CD14-positive monocyte (primary cell): Measurements from ENCODE around the gene LRRC42. TPM values are rescaled to one million over a fixed set of nuclear protein-coding genes. Genes with fewer than 3 reads are reported as not detected.

Source experiments
- DNase-seq, 3 donors: peaks; one replicate each; pipeline ENCODE4 v3.0.0-alpha.2; 2011 to 2022
- H2AFZ ChIP-seq: 2 replicates; pipeline ENCODE4 v1.6.0; 2012; ENCODE audit warnings: mild to moderate bottlenecking, low read depth, low read length, inconsistent platforms; ENCODE audit not compliant: insufficient read depth, poor library complexity, severe bottlenecking
- H3K27ac ChIP-seq, 2 donors: 1 replicate in 1 of 2; 2 replicates in 1 of 2; pipeline ENCODE4 v1.5.1; 2012 to 2013; ENCODE audit warnings: low read length in 2 of 2, control low read depth in 1 of 2, inconsistent platforms in 1 of 2, low read depth in 1 of 2, mild to moderate bottlenecking in 1 of 2
- H3K27me3 ChIP-seq, 2 donors: one replicate each; pipeline versions ENCODE4 v1.6.0 to v1.6.1; 2011 to 2013; ENCODE audit warnings: low read length in 2 of 2; ENCODE audit not compliant: control insufficient read depth in 2 of 2, insufficient read depth in 2 of 2
- H3K36me3 ChIP-seq, 2 donors: replicated peaks in 1 of 2; 1 replicate in 1 of 2; 2 replicates in 1 of 2; pipeline versions ENCODE4 v1.5.1 to v1.6.1; 2012 to 2013; ENCODE audit warnings: low read length in 2 of 2, control low read depth in 1 of 2, inconsistent platforms in 1 of 2, mild to moderate bottlenecking in 1 of 2; ENCODE audit not compliant: insufficient read depth in 2 of 2, control insufficient read depth in 1 of 2
- H3K4me1 ChIP-seq, 2 donors: 1 replicate in 1 of 2; 2 replicates in 1 of 2; pipeline versions ENCODE4 v1.5.1 to v1.6.1; 2012 to 2013; ENCODE audit warnings: low read length in 2 of 2, control low read depth in 1 of 2, inconsistent platforms in 1 of 2, mild to moderate bottlenecking in 1 of 2, moderate library complexity in 1 of 2; ENCODE audit not compliant: insufficient read depth in 2 of 2, control insufficient read depth in 1 of 2
- H3K4me2 ChIP-seq: replicated peaks from 2 replicates; pipeline ENCODE3; 2012; ENCODE audit warnings: low read length, moderate library complexity, mild to moderate bottlenecking; ENCODE audit not compliant: poor library complexity, severe bottlenecking; ENCODE audit errors: extremely low read depth
- H3K4me3 ChIP-seq, 3 experiments: fragments of 200-600 bp in 1 of 3; sonication (generic) in 1 of 3; replicated peaks in 1 of 3; 1 replicate in 2 of 3; 2 replicates in 1 of 3; pipeline ENCODE4 v1.5.1; 2011 to 2013; ENCODE audit warnings: low read length in 3 of 3, mild to moderate bottlenecking in 3 of 3, control low read depth in 2 of 3, low read depth in 2 of 3, inconsistent platforms in 1 of 3, moderate library complexity in 1 of 3
- H3K79me2 ChIP-seq: 2 replicates; pipeline ENCODE4 v1.6.0; 2012; ENCODE audit warnings: mild to moderate bottlenecking, control low read depth, inconsistent platforms, low read length, moderate library complexity; ENCODE audit not compliant: insufficient read depth
- H3K9ac ChIP-seq: 2 replicates; pipeline ENCODE4 v1.6.0; 2017; ENCODE audit warnings: low read length, mild to moderate bottlenecking; ENCODE audit not compliant: insufficient read depth, poor library complexity, severe bottlenecking
- H3K9me3 ChIP-seq, 2 donors: replicated peaks in 1 of 2; 1 replicate in 1 of 2; 2 replicates in 1 of 2; pipeline versions ENCODE4 v1.5.1 to v1.6.1; 2012 to 2013; ENCODE audit warnings: low read length in 2 of 2, control low read depth in 1 of 2; ENCODE audit not compliant: control insufficient read depth in 1 of 2, insufficient read depth in 1 of 2
- H4K20me1 ChIP-seq: 2 replicates; pipeline ENCODE4 v1.6.0; 2012; ENCODE audit warnings: mild to moderate bottlenecking, low read length, control low read depth, moderate library complexity; ENCODE audit not compliant: insufficient read depth
- H3K27ac Mint-ChIP-seq, 7 donors: one replicate each; pipeline ENCODE4 v1.8.0; 2020; ENCODE audit warnings: mild to moderate bottlenecking in 7 of 7, mixed read lengths in 7 of 7, moderate library complexity in 6 of 7, inconsistent platforms in 2 of 7
- H3K27me3 Mint-ChIP-seq, 3 donors: one replicate each; pipeline ENCODE4 v1.8.0; 2021 to 2022; ENCODE audit warnings: low read depth in 3 of 3, mild to moderate bottlenecking in 3 of 3, mixed read lengths in 3 of 3, moderate library complexity in 3 of 3, inconsistent platforms in 1 of 3
- H3K36me3 Mint-ChIP-seq, 2 donors: one replicate each; pipeline ENCODE4 v1.8.0; 2020; ENCODE audit warnings: mixed read lengths in 2 of 2, inconsistent platforms in 1 of 2, mild to moderate bottlenecking in 1 of 2
- H3K4me1 Mint-ChIP-seq: one replicate; pipeline ENCODE4 v1.8.0; 2020; ENCODE audit warnings: mild to moderate bottlenecking, mixed read lengths
- H3K4me3 Mint-ChIP-seq, 2 donors: one replicate each; pipeline ENCODE4 v1.8.0; 2020; ENCODE audit warnings: mild to moderate bottlenecking in 2 of 2, mixed read lengths in 2 of 2, moderate library complexity in 1 of 2
- H3K9me3 Mint-ChIP-seq, 7 donors: one replicate each; pipeline ENCODE4 v1.8.0; 2020 to 2022; ENCODE audit warnings: mixed read lengths in 7 of 7, mild to moderate bottlenecking in 6 of 7, moderate library complexity in 6 of 7, inconsistent platforms in 2 of 7
- WGBS: methylation state at CpG from one replicate; pipeline ENCODE4 v1.1.5; 2013; ENCODE audit warnings: missing lambda C conversion rate; ENCODE audit not compliant: insufficient coverage; 5-methylcytosine and 5-hydroxymethylcytosine counted together
- intact Hi-C, 2 donors: fragments of 100-400 bp; cut with micrococcal nuclease; formaldehyde crosslinking; loops; one replicate each; pipeline versions ENCODE4 v1.15.0 to v1.15.1; 2023
- polyA plus RNA-seq, 3 donors: library from polyadenylated mRNA; depleted of rRNA in 1 of 3; unstranded in 2 of 3; stranded (reverse) in 1 of 3; fragments of 300-500 nt in 2 of 3; fragments of >200 nt in 1 of 3; fragmentation: Illumina TruSeq in 2 of 3; gene quantifications; 1 replicate in 2 of 3; 2 replicates in 1 of 3; pipeline ENCODE4 v1.2.3, GENCODE V29; 2012 to 2021
- TF ChIP-seq, protein P1 (sequence below): fragments of 200-600 bp; IDR thresholded peaks from one replicate; pipeline ENCODE4 v1.8.0; 2022; ENCODE audit warnings: antibody characterized with exemption, mild to moderate bottlenecking

Gene LRRC42
- polyA plus RNA-seq, 3 donors, result 5.6 to 7.3 (median 7.3) TPM

GRCh38 chr1:54009406-54009805 lies 63.3 kb downstream of the LRRC42 start:
- Mint-ChIP-seq H3K4me3 (no peak overlapping the region), H3K36me3 (no peaks in the 10 kb centered on the region), H3K4me1 (no peaks in the 10 kb centered on the region), H3K27me3 (peaks cover 3 to 15% (median 8%) of the 10 kb centered on the region in 3 donors), H3K9me3 (peaks cover 0 to 6% (median 2%) of the 10 kb centered on the region in 7 donors), H3K27ac (no peak overlapping the region)
- Histone ChIP-seq H3K4me1 (no peaks in the 10 kb centered on the region), H3K79me2 (no peaks in the 10 kb centered on the region), H4K20me1 (no peaks in the 10 kb centered on the region), H3K27ac (no peak overlapping the region), H3K4me2 (no peak overlapping the region), H3K4me3 (no peak overlapping the region), H3K9ac (no peak overlapping the region), H3K9me3 (peaks cover 0 to 1% of the 10 kb centered on the region in 2 donors), H3K36me3 (no peaks in the 10 kb centered on the region), H2AFZ (no peak overlapping the region), H3K27me3 (no peaks in the 10 kb centered on the region)
- 94% methylated on average over 3 of the region's 4 CpGs for WGBS
- TF ChIP-seq, protein P1, sequence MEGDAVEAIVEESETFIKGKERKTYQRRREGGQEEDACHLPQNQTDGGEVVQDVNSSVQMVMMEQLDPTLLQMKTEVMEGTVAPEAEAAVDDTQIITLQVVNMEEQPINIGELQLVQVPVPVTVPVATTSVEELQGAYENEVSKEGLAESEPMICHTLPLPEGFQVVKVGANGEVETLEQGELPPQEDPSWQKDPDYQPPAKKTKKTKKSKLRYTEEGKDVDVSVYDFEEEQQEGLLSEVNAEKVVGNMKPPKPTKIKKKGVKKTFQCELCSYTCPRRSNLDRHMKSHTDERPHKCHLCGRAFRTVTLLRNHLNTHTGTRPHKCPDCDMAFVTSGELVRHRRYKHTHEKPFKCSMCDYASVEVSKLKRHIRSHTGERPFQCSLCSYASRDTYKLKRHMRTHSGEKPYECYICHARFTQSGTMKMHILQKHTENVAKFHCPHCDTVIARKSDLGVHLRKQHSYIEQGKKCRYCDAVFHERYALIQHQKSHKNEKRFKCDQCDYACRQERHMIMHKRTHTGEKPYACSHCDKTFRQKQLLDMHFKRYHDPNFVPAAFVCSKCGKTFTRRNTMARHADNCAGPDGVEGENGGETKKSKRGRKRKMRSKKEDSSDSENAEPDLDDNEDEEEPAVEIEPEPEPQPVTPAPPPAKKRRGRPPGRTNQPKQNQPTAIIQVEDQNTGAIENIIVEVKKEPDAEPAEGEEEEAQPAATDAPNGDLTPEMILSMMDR, result no peak
- no peak for DNase-seq
- intact Hi-C loops, result no loop called here

DNA sequence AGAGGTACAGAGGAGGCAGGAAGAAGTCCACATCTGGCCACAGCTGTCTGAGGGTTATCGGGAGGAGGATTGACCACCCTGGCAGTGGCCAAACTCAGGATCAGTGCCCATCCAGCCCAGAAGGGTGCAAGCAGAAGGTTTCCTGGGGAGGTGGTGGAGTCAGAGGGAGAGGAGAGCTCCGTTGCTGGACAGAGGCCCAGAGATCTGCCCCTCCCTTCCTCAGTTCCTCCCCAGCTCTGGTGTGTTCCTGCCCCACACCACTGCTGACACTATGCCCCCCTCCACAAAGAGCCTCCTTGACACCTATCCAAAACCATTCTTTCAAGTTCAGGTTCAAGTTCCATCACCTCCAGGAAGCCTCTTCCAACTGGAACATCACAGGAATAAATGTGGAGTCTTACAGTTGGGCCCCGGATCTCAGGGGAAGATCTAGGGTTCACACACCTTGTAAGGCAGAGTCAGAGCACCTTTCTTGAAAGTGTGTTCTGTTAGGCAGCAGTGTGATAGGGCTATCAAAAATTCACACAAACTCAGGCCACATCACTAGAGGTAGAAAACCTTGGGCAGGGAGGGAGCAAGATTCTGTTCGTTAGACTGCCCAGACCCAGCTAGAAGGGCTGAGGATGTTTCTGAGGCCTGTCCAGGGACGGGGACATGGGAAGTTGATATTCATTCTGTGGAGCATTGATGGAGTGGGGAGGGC lies 64.4 kb downstream of the LRRC42 start:
- Mint-ChIP-seq H3K4me3 (no peak overlapping the region), H3K9me3 (peaks cover 0 to 2% (median 0%) of the 10 kb centered on the region in 7 donors), H3K4me1 (no peaks in the 10 kb centered on the region), H3K27ac (no peak overlapping the region), H3K27me3 (peaks cover 3 to 13% (median 6%) of the 10 kb centered on the region in 3 donors), H3K36me3 (no peaks in the 10 kb centered on the region)
- no peak overlapping the region for H3K4me3 ChIP-seq
- H4K20me1 ChIP-seq, result no peaks in the 10 kb centered on the region
- H3K36me3 ChIP-seq, result no peaks in the 10 kb centered on the region
- intact Hi-C loops, result no loop called here
- H3K27ac ChIP-seq, result no peak overlapping the region
- no peak overlapping the region for H3K4me2 ChIP-seq
- TF ChIP-seq, protein P1, result no peak
- no peak overlapping the region for H2AFZ ChIP-seq
- no peaks in the 10 kb centered on the region for H3K9me3 ChIP-seq
- no peaks in the 10 kb centered on the region for H3K79me2 ChIP-seq
- H3K9ac ChIP-seq, result no peak overlapping the region
- DNase-seq, result no peak
- WGBS, result 92% methylated on average over 2 of the region's 5 CpGs
- no peaks in the 10 kb centered on the region for H3K27me3 ChIP-seq
- no peaks in the 10 kb centered on the region for H3K4me1 ChIP-seq
